Activated CD4-positive, alpha-beta T cell treated with anti-CD3 and anti-CD28 coated beads for 48 hours (primary cell): Measurements from ENCODE around the gene RPS6KA4.
"Not testable (repeated sequence)": the region's sequence is repeated elsewhere in the genome, so short reads cannot be mapped to it uniquely, and the experiment has no call there.

Experiments
- DNase-seq: peaks from one replicate; pipeline ENCODE4 v3.0.0-alpha.2; 2020

Gene RPS6KA4

DNA sequence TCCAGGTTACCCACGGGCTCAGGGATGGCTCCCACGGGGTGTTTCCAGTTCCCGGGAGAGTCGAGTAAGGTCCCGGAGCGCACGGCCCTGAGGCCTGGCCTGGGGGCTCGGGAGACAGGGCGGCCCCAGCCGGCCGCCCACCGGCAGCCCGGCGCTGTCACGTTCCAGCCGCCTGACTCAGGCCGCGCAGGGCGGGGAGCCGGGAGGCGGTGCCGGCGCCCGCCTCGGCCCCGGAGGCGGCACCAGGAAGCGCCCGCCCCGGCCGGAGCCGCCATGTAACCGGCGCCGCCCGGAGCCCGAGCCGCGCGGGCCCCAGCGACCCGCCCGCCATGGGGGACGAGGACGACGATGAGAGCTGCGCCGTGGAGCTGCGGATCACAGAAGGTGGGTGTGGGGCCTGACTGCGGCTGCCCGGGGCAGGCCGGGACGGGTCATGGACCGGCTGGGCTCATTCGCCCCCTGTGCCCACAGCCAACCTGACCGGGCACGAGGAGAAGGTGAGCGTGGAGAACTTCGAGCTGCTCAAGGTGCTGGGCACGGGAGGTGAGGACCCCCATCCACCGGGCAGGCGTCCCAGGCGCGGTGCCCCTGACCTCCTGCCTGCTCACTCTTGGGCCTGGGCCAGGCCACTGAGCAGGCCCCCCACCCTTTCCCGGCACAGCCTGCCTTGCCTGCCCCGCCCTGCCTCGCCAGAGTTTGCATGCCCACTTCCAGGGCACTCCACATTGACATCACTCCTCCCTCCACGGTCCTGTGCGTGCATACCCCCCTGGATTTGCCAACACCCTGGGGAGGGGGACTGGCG is at the start of gene RPS6KA4:
Gene RPS6KA4, plus strand, starts transcription at position 256 of the 805 bp plus-strand sequence. Its CDS starts 74 bp downstream, at position 330.
- peak; percentile 69 for DNase-seq

DNA sequence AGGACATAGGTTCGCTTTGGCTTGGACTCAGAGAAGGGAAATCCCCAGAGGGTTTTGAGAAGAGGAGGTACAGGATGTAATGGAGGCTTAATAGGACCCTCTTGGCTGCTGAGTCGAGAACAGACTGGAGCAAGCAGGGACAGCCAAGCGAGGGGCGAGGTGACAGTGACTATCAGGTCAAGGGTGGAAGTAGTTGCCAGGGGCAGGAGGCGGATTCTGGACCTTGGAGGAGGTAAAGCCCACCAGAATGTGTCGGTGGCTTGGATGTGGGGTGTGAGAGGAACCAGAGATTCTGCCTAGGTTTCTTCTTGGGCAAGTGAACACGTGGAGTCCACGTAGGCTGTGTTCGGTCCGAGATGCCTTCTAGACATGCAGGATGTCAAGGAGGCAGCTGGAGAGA is 46.0 kb upstream of the RPS6KA4 start:
- no peak for DNase-seq

DNA sequence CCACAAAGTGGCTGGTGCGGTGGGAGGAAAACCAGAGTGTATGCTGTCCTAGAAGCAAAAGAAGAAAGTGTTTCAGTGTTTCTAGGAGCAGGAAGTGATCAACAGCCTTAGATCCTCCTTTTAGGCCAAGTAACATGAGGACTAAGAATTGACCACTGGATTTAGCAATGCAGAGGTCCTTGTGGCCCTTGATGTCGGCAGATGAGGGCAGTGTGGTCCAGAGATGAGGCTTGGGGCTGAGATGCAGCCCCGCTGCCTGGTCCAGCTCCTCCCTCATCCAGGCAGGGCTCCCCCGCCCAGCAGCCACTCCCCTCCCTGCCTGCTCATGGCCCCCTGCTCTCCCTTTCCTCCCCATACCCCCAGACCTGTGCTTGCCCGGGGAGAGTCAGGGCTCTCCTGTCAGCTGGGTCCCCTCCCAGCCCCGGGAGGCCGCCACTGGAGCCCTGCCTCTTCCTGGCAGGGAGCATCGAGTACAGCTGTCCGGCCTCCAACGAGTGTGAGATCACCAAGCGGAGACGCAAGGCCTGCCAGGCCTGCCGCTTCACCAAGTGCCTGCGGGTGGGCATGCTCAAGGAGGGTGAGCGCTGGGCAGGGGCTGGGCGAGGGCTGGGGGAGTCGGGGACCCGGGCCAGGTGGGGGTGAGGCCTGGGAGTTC is 45.3 kb upstream of the RPS6KA4 start:
- DNase-seq, result no peak

DNA sequence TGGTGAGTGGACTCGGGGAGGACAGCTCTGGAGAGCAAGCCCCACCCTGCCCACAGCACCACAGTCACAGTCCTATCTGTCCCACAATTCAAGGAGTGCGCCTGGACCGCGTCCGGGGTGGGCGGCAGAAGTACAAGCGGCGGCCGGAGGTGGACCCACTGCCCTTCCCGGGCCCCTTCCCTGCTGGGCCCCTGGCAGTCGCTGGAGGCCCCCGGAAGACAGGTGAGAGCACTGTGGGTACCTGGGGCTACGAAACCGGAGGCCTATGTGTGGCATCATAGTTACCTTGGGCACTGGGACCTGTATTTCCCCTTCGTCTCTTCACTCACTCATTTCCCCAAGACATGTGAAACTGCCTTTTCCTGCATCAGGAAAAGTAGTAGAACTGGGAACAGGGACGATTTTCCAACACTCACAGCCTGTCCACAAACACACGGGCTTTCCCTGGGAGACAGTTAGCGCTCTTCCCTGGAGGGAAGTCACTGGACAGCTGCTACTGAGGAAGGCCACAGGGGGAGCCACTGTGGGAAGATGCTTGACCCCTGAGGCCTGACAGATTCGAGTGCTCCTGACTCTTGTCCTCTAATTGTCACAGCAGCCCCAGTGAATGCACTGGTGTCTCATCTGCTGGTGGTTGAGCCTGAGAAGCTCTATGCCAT is 44.7 kb upstream of the RPS6KA4 start:
- no peak for DNase-seq

DNA sequence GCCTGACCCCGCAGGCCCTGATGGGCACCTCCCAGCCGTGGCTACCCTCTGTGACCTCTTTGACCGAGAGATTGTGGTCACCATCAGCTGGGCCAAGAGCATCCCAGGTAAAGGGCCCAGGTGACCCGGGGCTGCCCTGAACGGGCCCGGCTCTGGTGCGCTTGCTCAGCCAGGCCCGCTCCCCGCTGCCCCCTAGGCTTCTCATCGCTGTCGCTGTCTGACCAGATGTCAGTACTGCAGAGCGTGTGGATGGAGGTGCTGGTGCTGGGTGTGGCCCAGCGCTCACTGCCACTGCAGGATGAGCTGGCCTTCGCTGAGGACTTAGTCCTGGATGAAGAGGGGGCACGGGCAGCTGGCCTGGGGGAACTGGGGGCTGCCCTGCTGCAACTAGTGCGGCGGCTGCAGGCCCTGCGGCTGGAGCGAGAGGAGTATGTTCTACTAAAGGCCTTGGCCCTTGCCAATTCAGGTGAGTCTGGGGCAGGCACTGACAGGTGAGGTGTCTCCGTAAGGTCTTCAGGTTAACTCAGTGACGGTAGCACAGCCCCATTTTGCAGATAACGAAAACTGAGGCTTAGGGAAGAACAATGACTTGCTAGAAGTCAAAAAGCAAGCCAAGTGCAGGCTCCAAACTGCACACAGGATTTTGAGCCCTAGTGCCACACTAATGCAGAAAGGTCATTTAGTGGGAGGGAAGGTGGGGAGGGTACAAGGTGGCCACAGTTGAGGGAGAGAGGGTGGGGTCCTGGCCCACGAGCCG is 44.0 kb upstream of the RPS6KA4 start:
- DNase-seq, result no peak

DNA sequence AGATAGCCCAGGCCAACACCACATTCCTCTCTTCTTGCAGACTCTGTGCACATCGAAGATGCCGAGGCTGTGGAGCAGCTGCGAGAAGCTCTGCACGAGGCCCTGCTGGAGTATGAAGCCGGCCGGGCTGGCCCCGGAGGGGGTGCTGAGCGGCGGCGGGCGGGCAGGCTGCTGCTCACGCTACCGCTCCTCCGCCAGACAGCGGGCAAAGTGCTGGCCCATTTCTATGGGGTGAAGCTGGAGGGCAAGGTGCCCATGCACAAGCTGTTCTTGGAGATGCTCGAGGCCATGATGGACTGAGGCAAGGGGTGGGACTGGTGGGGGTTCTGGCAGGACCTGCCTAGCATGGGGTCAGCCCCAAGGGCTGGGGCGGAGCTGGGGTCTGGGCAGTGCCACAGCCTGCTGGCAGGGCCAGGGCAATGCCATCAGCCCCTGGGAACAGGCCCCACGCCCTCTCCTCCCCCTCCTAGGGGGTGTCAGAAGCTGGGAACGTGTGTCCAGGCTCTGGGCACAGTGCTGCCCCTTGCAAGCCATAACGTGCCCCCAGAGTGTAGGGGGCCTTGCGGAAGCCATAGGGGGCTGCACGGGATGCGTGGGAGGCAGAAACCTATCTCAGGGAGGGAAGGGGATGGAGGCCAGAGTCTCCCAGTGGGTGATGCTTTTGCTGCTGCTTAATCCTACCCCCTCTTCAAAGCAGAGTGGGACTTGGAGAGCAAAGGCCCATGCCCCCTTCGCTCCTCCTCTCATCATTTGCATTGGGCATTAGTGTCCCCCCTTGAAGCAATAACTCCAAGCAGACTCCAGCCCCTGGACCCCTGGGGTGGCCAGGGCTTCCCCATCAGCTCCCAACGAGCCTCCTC is 43.1 kb upstream of the RPS6KA4 start:
- not testable (repeated sequence) for DNase-seq

DNA sequence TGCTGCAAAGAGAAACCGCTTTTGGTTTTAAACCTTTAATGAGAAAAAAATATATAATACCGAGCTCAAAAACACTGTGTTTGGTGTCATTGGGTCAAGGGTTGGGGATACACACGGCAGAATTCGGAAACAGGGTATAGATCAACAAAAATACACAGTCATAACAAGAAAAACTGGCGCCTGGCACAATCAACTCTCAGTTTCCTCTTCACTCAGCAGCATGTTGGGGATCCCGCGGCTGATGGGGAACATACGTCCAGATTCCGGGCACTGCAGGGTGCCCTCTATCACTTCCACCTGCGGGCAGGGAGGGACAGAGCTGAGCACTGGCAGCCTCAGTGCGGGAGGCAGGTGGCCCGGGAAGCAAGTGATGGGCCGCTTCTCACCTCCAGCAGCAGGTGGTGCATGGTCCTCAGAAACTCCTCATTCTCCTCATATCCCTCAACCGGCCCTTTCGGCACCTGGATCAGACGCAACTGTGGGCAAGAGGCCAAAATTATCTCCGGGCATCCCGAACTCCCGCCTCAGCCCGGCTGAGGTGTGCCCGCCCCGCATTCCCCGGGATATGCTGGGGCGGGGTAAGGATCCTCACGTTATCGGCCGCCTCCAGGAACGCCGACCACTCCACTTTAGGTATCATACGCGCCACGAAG is 42.2 kb upstream of the RPS6KA4 start:
- DNase-seq, result peak; percentile 50

DNA sequence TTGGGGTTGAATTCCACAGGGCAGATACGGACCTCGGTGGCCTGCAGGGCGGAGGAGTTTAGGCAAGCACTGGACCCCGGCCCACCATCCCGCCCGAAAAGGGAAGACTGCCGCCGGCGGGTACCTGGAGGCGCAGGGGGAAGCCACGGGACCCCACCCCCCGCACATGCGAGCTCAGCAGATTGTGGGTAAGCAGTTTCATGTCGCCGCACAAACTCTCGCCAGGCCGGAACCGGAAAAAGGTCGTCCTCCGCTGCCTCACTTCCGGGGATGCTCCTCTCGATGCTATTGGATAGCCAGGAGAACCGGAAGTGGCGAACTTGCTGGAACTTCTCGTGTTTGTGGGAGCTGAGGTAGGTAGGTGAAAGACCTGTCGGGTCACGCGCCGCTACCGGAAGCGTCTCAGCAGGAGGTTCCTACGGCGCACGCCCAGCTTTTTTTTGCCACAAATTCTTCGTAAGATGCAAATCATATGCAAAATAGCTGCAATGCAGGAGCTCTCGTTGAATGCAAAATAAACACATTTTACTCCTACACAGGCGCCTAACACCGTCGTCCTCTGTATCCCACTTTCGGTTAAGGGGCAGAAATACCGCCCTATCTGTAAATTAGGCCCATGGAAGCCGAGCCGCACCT is 41.5 kb upstream of the RPS6KA4 start, which contains the start of gene TRMT112:
Gene TRMT112, minus strand, starts transcription at position 235 of the 636 bp plus-strand sequence. Its CDS starts 33 bp downstream, at position 202.
- peak; percentile 98 for DNase-seq

DNA sequence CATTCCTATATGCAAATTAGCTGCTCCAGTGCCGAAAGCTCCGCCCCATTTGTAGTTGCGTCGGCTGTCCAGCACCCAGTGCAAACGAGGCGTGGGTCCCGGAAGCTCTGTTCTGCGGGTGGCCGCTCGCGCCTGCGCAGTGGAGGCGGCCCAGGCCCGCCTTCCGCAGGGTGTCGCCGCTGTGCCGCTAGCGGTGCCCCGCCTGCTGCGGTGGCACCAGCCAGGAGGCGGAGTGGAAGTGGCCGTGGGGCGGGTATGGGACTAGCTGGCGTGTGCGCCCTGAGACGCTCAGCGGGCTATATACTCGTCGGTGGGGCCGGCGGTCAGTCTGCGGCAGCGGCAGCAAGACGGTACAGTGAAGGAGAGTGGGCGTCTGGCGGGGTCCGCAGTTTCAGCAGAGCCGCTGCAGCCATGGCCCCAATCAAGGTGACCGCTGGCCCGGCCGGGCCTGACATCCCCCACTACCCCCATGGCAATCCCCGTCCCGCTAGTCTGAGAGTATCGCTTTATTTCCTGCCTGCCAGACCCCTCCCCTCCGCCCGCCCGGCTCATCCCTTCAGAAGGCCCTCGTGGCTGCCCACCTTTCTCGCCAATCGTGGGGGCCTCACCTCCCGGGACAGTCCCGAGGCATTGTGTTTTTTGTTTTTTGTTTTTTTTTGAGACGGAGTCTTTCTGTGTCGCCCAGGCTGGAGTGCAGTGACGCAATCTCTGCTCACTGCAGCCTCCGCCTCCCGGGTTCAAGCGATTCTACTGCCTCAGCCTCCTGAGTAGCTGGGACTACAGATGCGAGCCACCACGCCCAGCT is 40.8 kb upstream of the RPS6KA4 start, which contains the start of gene PRDX5:
Gene PRDX5, plus strand, starts transcription at position 161 of the 805 bp plus-strand sequence. Its CDS starts 95 bp downstream, at position 256.
- DNase-seq, result peak; percentile 96

DNA sequence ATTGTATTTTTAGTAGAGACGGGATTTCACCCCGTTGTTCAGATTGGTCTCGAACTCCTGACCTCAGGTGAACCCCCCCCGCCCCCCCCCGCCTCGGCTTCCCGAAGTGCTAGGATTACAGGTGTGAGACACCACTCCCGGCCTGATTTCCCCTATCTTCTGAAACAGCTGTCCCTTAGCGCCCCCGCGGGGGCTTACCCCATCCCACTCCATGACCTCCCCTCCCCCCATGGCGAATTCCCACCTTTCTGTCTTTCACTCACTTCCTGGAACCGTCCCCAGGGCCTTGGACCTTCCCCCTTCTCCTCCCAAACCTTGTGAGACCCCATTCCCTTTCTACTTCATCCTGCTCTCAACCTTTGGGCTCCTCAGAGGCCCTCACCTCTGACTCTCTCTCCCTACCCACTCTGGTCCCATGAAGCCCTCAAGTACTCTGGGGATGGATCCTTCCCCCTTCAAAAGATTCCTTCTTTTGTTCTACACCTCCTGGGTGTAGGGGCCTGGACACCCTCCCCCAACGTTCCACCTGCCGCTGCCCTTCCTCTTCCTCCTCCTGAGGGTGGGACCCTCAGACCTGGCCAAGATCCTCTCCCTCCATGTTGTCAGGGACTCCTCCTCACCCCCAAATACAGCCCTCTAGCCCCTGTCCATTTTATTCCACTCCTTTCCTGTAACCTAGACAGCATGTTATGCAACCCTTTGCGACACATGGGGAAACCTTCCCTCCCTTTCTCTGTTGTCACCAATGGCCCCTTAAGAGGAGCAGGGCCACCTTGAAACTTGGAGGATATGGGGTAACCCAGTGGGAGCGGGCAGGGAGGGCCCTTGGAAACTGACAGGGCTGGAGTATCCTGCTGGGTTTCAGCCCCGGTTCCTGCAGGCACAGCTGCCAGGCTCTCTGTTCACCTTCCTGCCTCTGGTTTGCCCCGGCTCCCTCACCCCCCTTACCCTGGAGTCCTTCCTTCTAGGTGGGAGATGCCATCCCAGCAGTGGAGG is 39.9 kb upstream of the RPS6KA4 start:
- no peak for DNase-seq

DNA sequence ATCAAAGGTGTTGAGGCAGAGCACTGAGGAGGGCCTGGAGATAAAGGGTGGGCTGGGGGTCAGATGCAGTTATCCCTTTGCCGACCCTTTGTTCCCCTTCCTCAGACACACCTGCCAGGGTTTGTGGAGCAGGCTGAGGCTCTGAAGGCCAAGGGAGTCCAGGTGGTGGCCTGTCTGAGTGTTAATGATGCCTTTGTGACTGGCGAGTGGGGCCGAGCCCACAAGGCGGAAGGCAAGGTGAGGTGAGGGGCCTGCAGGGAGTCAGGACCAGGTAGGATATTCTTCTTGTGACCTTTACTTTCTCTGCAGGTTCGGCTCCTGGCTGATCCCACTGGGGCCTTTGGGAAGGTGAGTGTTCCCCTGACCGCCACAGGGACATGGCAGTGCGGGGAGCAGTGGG is 38.4 kb upstream of the RPS6KA4 start:
- DNase-seq, result no peak

DNA sequence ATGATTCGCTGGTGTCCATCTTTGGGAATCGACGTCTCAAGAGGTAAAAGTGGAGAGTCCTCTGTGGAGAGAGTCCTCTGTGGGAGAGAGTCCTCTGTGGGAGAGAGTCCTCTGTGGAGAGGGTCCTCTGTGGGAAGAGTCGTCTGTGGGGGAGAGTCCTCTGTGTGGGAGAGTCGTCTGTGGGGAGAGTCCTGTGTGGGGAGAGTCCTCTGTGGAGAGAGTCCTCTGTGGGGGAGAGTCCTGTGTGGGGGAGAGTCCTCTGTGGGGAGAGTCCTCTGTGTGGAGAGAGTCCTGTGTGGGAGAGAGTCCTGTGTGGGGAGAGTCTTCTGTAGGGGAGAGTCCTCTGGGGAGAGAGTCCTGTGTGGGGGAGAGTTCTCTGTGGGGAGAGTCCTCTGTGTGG is 37.9 kb upstream of the RPS6KA4 start:
- no peak for DNase-seq

DNA sequence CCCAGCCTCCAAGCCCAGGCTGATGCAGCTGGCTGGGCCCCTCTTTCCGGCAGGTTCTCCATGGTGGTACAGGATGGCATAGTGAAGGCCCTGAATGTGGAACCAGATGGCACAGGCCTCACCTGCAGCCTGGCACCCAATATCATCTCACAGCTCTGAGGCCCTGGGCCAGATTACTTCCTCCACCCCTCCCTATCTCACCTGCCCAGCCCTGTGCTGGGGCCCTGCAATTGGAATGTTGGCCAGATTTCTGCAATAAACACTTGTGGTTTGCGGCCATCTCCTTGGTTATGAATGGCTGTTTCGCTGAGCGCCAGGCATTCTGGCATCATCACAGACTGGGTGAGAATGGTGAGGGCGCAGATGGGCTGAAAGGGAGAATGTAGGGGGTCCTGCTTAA is 37.4 kb upstream of the RPS6KA4 start:
- no peak for DNase-seq

DNA sequence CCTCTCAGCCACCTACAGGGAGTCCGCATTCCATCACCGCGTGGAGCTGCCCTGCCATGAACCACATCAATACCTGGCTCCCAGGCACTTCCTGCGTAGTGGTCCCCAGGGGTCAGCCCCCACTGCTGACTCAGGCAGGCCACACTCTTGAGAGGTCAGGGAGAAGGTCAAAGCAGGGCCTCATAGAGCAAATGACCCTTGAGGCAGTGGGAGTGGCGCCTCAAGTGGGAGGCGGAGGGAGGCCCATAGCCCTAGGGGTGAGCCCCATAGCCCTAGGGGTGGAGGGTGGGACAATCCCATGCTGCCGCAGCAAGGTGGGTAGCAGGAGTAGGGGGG is 36.1 kb upstream of the RPS6KA4 start:
- no peak for DNase-seq

DNA sequence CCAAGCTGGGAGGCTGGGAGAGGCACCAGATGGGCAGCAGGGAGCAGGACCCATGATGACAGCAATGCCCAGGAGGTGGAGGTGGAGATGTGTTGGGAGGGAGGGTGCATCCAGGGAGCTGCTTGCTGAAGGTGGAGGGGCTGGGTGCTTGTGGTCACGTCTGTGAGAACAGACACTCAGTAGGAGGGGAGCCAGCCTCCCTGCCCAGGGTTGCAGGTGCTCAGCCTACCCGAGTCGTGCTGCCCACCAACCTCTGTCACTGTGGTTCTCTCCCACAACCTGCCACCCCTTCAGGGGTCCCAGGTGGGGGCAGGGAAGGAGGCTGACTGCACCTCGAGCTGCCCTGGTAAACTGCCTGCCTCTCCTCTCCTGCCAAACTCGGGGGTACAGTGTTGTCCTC is 35.6 kb upstream of the RPS6KA4 start:
- DNase-seq, result no peak

DNA sequence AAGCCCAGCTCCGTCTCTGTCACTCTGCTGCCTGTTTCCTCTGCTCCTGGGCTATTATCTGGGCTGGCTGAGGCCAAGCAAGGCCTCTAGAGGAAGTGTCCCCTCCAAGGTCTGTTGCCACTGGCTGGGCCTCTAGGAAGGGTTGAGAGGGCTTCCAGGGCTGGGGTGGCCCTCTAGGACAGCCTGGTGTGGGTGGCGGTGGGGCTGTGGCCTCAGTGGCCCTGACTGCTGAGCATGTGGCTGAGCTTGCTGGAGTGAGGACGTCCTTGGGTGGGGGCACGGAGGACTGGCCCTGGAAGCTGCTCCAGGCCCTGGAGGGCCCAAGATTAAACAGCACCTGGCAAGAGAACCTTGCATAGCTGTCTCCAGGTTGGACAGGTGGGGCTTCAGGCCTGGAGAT is 35.0 kb upstream of the RPS6KA4 start:
- not testable (repeated sequence) for DNase-seq

DNA sequence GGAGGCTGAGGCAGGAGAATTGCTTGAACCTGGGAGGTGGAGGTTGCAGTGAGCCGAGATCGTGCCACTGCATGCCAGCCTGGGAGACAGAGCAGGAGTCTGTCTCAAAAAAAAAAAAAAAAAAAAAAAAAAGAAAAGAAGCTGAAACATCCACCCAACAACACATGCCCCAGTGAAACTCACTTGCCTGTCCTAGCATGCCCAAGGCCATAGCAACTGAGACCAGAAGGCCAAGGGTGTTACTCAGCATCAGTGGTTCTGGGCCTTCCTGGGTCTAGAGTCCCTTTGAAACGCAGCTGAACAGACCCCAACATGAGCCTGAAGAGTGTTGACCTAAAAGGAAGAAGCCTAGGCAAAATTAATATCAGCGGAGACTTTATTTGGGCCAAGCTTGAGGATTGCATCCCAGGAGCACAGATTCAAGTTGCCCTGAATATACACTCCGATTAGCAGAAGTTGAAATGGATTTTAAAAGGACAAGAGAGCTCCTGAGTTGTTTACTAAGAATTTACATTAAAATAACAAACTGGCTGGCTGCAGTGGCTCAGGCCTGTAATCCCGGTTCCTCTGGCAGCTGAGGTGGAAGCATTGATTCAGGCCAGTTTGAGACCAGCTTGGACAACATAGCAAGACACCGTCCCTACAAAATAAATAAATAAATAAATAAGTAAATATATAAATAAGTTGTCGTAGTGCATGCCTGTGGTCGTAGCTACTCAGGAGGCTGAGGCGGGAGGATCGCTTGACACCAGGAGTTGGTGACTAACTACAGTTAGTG is 34.1 kb upstream of the RPS6KA4 start:
- DNase-seq, result no peak

DNA sequence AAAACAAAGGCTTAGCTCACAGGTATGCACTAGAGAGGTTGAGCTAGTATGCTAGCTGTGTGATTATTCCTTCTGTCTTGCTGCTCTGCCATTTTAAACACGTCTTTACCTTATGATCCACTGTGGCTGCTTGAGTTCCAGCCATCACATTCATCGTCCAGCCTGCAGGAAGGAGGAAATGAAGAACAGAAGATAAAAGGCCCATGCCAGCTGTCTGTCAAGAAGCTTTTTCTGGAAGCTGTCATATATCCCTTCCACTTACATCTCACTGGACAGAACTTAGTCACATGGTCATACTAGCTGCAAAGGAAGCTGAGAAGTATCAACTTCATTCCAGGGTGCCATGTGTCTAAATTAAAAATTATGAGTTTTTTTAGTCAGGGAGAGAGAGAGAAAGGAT is 31.6 kb upstream of the RPS6KA4 start:
- no peak for DNase-seq
